GM19351 (cell line): ENCODE results near the gene KIF3A.
A peak's percentile ranks its signal among the peaks of the same experiment; 100 is the strongest.

ENCODE experiments used
- ATAC-seq: cut with Tn5 transposase; IDR thresholded peaks from one replicate; pipeline ENCODE4 v1.9.1; 2021; ENCODE audit warnings: mild to moderate bottlenecking, moderate library complexity; ENCODE audit not compliant: unreplicated experiment

Gene KIF3A

GRCh38 chr5:132679717-132680380, 57.5 kb downstream of the KIF3A start:
- ATAC-seq = no peak

- no peak for ATAC-seq
These were observed 58.2 kb downstream of the KIF3A start for GRCh38 chr5:132679166-132679565.

GRCh38 chr5:132678735-132679134, 58.6 kb downstream of the KIF3A start:
- ATAC-seq = no peak

GRCh38 chr5:132677682-132678400, 59.5 kb downstream of the KIF3A start:
- no peak for ATAC-seq

- no peak for ATAC-seq
These were observed 60.2 kb downstream of the KIF3A start for GRCh38 chr5:132677191-132677590.

- ATAC-seq = no peak
These were observed 61.2 kb downstream of the KIF3A start for GRCh38 chr5:132675936-132676689.

- peak; percentile 81 for ATAC-seq
These were observed 62.5 kb downstream of the KIF3A start for GRCh38 chr5:132674671-132675506.

- ATAC-seq = no peak
These were observed 63.3 kb downstream of the KIF3A start, which contains the start of gene IL4 for GRCh38 chr5:132673939-132674630. TSS of gene IL4 (plus strand) at chr5:132673989. CDS start at chr5:132674051, 62 bp downstream.

GRCh38 chr5:132673488-132673887, 63.9 kb downstream of the KIF3A start:
- no peak for ATAC-seq

- ATAC-seq = no peak
These were observed 66.3 kb downstream of the KIF3A start for GRCh38 chr5:132671000-132671399.

GRCh38 chr5:132669966-132670882, 67.1 kb downstream of the KIF3A start:
- ATAC-seq = no peak

GRCh38 chr5:132669455-132669820, 67.9 kb downstream of the KIF3A start:
- no peak for ATAC-seq

- no peak for ATAC-seq
These were observed 68.5 kb downstream of the KIF3A start for GRCh38 chr5:132668706-132669454.

- no peak for ATAC-seq
These were observed 69.3 kb downstream of the KIF3A start for GRCh38 chr5:132667761-132668705.

- no peak for ATAC-seq
These were observed 70.0 kb downstream of the KIF3A start for GRCh38 chr5:132667309-132667708.

GRCh38 chr5:132666310-132667123, 70.8 kb downstream of the KIF3A start:
- ATAC-seq = no peak
